ENCODE measurements around the gene ZBTB24. TPM values are rescaled to one million over a fixed set of nuclear protein-coding genes. Genes with fewer than 3 reads are reported as not detected.

ZBTB24 gene
- total and polyA plus RNA-seq, 2 of the 13 experiments (the other 11 are each of a cell fraction or from before 2014, with no cell fraction given): 1.5 to 6.2 TPM

- TF ChIP-seq ATF6 (CRISPR knock-in tag; conservative IDR thresholded peaks at IDR 0.05) (no peak), ZFP90 (CRISPR knock-in tag; IDR thresholded peaks at IDR 0.05; ENCODE audit: borderline replicate concordance) (no peak), ATF1 (CRISPR knock-in tag; IDR thresholded peaks at IDR 0.05) (no peak)
Observed at GRCh38 chr6:109460161-109460829, 22.7 kb downstream of the ZBTB24 start (continued).

- Histone ChIP-seq H3K36me3 (replicated peaks in 1 of 2; ENCODE audit: control insufficient read depth in 1 of 2, insufficient read depth in 2 of 2, low read length in 2 of 2) (peaks cover 0 to 9% of the 10 kb centered on the region in 2 experiments; a peak in 2 of 5 replicates), H3K27me3 (ENCODE audit: control insufficient read depth in 1 of 2, insufficient read depth in 2 of 2, low read length in 2 of 2) (no peaks in the 10 kb centered on the region), H3K4me3 (replicated peaks in 1 of 3; ENCODE audit: insufficient read depth in 1 of 3, low read depth in 2 of 3, low read length in 3 of 3) (no peak overlapping the region), H3K4me2 (ENCODE audit: low read depth, low read length) (no peak overlapping the region), H3K79me2 (ENCODE audit: insufficient read depth, low read length) (no peaks in the 10 kb centered on the region), H3K9me3 (ENCODE audit: low read length) (no peaks in the 10 kb centered on the region), H3K9ac (ENCODE audit: insufficient read depth, low read depth, low read length) (no peak overlapping the region), H2AFZ (ENCODE audit: low read length) (no peak overlapping the region), H4K20me1 (ENCODE audit: insufficient read depth, low read length) (no peaks in the 10 kb centered on the region), H3K27ac (ENCODE audit: extremely low read length, insufficient read depth, low read length) (no peak overlapping the region), H3K4me1 (ENCODE audit: insufficient read depth, low read length) (peaks cover 20% of the 10 kb centered on the region)
- no TSS peak for BruUV-seq (replicated peaks)
- in situ Hi-C loops (cut with HindIII; ENCODE audit: extremely low pct_ligation_motif_present, low pct_unique_long_range_greater_than_20kb) (no loop called here), intact Hi-C loops (cut with micrococcal nuclease; ENCODE audit: unreplicated experiment) (loop anchor here (5.0 kb wide), 1 partner anchor 272 kb away; no protein-coding TSS in a partner anchor)
- 94% methylated on average over 5 of the region's 5 CpGs for WGBS (ENCODE audit: low lambda C conversion rate)
- FAIRE-seq: no peak
- ChIA-PET CTCF (ENCODE audit: low intra/inter-chr PET ratio, low total read pairs) (no interaction called here), POLR2A (interaction anchor here (1.3 kb wide), 1 partner anchor 21 kb away, joined by 3 read pairs; no protein-coding TSS in a partner anchor)
- no peak for DNase-seq (ENCODE audit: low spot score)
- TF ChIP-seq ZNF772 (CRISPR knock-in tag; IDR thresholded peaks at IDR 0.05): no peak
- no peak for TF ChIP-seq ZNF782 (CRISPR knock-in tag; IDR thresholded peaks at IDR 0.05; ENCODE audit: borderline replicate concordance)
- no peak for TF ChIP-seq KDM5A (IDR thresholded peaks at IDR 0.05; ENCODE audit: borderline replicate concordance, low read length)
- TF ChIP-seq DNMT3B (CRISPR knock-in tag; conservative IDR thresholded peaks at IDR 0.05): no peak
- no peak for TF ChIP-seq ZNF12 (CRISPR knock-in tag; IDR thresholded peaks at IDR 0.05)
- no peak for TF ChIP-seq TOPORS (CRISPR knock-in tag; IDR thresholded peaks at IDR 0.05)
- TF ChIP-seq, protein P1, sequence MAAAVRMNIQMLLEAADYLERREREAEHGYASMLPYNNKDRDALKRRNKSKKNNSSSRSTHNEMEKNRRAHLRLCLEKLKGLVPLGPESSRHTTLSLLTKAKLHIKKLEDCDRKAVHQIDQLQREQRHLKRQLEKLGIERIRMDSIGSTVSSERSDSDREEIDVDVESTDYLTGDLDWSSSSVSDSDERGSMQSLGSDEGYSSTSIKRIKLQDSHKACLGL (CRISPR knock-in tag; IDR thresholded peaks at IDR 0.05): no peak
- no peak for TF ChIP-seq ZNF124 (CRISPR knock-in tag; IDR thresholded peaks at IDR 0.05)
- TF ChIP-seq MBD4 (IDR thresholded peaks at IDR 0.05; ENCODE audit: borderline replicate concordance, low read length): no peak
- no peak for TF ChIP-seq ZNF557 (CRISPR knock-in tag; IDR thresholded peaks at IDR 0.05)
- ATAC-seq: no peak
Observed at GRCh38 chr6:109458774-109459531, 24.1 kb downstream of the ZBTB24 start.
